Measurements from ENCODE around the gene SHB. TPM values are rescaled to one million over a fixed set of nuclear protein-coding genes. Genes with fewer than 3 reads are reported as not detected.

The SHB gene
- total RNA-seq, 1 experiment from 2014 or later, result 12.2 TPM

GRCh38 chr9:37919246-37919955 is 149.6 kb downstream of the SHB start:
- ChIA-PET CTCF (interaction anchor here (0.6 kb wide), 1 partner anchor 344 kb away, joined by 4 read pairs; no protein-coding TSS in a partner anchor), POLR2A (no interaction called here)
- Mint-ChIP-seq H3K27me3 (ENCODE audit: low read depth) (no peaks in the 10 kb centered on the region; the same call in 1 of the 2 replicates), H3K4me1 (peaks cover 42% of the 10 kb centered on the region), H3K4me3 (no peak overlapping the region), H3K9me3 (no peaks in the 10 kb centered on the region), H3K27ac (peak overlapping the region; percentile 23; the same call in 1 of the 2 replicates), H3K36me3 (no peaks in the 10 kb centered on the region; the same call in 1 of the 2 replicates)
- DNase-seq (ENCODE audit: low spot score), result no peak
- no peak for TF ChIP-seq SMAD3 (CRISPR knock-in tag; IDR thresholded peaks at IDR 0.05; ENCODE audit: borderline replicate concordance)
- no peak for TF ChIP-seq TP53 (CRISPR knock-in tag; IDR thresholded peaks at IDR 0.05)
- TF ChIP-seq, protein P1, sequence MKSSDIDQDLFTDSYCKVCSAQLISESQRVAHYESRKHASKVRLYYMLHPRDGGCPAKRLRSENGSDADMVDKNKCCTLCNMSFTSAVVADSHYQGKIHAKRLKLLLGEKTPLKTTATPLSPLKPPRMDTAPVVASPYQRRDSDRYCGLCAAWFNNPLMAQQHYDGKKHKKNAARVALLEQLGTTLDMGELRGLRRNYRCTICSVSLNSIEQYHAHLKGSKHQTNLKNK (CRISPR knock-in tag; IDR thresholded peaks at IDR 0.05), result no peak
- no peak for TF ChIP-seq PRRX2 (CRISPR knock-in tag; IDR thresholded peaks at IDR 0.05)
- no peak for TF ChIP-seq ATF6 (CRISPR knock-in tag; IDR thresholded peaks at IDR 0.05)
- no peak for TF ChIP-seq JAZF1 (CRISPR knock-in tag; IDR thresholded peaks at IDR 0.05)
- no peak for TF ChIP-seq NR1H2 (CRISPR knock-in tag; IDR thresholded peaks at IDR 0.05)
- TF ChIP-seq ZNF232 (CRISPR knock-in tag; IDR thresholded peaks at IDR 0.05), result no peak
- no peak for TF ChIP-seq CDX4 (CRISPR knock-in tag; IDR thresholded peaks at IDR 0.05; ENCODE audit: borderline replicate concordance)
- TF ChIP-seq, protein P2, sequence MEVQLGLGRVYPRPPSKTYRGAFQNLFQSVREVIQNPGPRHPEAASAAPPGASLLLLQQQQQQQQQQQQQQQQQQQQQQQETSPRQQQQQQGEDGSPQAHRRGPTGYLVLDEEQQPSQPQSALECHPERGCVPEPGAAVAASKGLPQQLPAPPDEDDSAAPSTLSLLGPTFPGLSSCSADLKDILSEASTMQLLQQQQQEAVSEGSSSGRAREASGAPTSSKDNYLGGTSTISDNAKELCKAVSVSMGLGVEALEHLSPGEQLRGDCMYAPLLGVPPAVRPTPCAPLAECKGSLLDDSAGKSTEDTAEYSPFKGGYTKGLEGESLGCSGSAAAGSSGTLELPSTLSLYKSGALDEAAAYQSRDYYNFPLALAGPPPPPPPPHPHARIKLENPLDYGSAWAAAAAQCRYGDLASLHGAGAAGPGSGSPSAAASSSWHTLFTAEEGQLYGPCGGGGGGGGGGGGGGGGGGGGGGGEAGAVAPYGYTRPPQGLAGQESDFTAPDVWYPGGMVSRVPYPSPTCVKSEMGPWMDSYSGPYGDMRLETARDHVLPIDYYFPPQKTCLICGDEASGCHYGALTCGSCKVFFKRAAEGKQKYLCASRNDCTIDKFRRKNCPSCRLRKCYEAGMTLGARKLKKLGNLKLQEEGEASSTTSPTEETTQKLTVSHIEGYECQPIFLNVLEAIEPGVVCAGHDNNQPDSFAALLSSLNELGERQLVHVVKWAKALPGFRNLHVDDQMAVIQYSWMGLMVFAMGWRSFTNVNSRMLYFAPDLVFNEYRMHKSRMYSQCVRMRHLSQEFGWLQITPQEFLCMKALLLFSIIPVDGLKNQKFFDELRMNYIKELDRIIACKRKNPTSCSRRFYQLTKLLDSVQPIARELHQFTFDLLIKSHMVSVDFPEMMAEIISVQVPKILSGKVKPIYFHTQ (CRISPR knock-in tag; IDR thresholded peaks at IDR 0.05), result no peak
- no peak for TF ChIP-seq ZNF121 (CRISPR knock-in tag; IDR thresholded peaks at IDR 0.05)
- TF ChIP-seq, protein P3, sequence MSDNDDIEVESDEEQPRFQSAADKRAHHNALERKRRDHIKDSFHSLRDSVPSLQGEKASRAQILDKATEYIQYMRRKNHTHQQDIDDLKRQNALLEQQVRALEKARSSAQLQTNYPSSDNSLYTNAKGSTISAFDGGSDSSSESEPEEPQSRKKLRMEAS (CRISPR knock-in tag; IDR thresholded peaks at IDR 0.05), result no peak
- TF ChIP-seq, protein P4, sequence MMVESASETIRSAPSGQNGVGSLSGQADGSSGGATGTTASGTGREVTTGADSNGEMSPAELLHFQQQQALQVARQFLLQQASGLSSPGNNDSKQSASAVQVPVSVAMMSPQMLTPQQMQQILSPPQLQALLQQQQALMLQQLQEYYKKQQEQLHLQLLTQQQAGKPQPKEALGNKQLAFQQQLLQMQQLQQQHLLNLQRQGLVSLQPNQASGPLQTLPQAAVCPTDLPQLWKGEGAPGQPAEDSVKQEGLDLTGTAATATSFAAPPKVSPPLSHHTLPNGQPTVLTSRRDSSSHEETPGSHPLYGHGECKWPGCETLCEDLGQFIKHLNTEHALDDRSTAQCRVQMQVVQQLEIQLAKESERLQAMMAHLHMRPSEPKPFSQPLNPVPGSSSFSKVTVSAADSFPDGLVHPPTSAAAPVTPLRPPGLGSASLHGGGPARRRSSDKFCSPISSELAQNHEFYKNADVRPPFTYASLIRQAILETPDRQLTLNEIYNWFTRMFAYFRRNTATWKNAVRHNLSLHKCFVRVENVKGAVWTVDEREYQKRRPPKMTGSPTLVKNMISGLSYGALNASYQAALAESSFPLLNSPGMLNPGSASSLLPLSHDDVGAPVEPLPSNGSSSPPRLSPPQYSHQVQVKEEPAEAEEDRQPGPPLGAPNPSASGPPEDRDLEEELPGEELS (CRISPR knock-in tag; IDR thresholded peaks at IDR 0.05), result no peak
- TF ChIP-seq EMX1 (CRISPR knock-in tag; IDR thresholded peaks at IDR 0.05), result no peak
- TF ChIP-seq FOXP1 (CRISPR knock-in tag; IDR thresholded peaks at IDR 0.05; ENCODE audit: borderline replicate concordance), result no peak
- TF ChIP-seq, protein P5, sequence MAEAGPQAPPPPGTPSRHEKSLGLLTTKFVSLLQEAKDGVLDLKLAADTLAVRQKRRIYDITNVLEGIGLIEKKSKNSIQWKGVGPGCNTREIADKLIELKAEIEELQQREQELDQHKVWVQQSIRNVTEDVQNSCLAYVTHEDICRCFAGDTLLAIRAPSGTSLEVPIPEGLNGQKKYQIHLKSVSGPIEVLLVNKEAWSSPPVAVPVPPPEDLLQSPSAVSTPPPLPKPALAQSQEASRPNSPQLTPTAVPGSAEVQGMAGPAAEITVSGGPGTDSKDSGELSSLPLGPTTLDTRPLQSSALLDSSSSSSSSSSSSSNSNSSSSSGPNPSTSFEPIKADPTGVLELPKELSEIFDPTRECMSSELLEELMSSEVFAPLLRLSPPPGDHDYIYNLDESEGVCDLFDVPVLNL (CRISPR knock-in tag; IDR thresholded peaks at IDR 0.05; ENCODE audit: borderline replicate concordance, low read depth), result no peak
- no peak for TF ChIP-seq SMAD4 (CRISPR knock-in tag; IDR thresholded peaks at IDR 0.05)
- no peak for TF ChIP-seq HMGXB4 (CRISPR knock-in tag; IDR thresholded peaks at IDR 0.05)
- TF ChIP-seq MXD4 (CRISPR knock-in tag; IDR thresholded peaks at IDR 0.05; ENCODE audit: borderline replicate concordance), result no peak
- TF ChIP-seq FOXK1 (CRISPR knock-in tag; IDR thresholded peaks at IDR 0.05), result no peak
- ATAC-seq, result no peak

Data from WTC11 (cell line).